ENCODE results near the gene SLC22A17. TPM values are rescaled to one million over a fixed set of nuclear protein-coding genes. Genes with fewer than 3 reads are reported as not detected.

Gene SLC22A17
- total and polyA plus RNA-seq, 9 of the 15 experiments (the other 6 are each of a cell fraction or from before 2014, with no cell fraction given): 0.07 to 0.09 TPM; not detected in 7

GRCh38 chr14:23376482-23377197, 24.0 kb upstream of the SLC22A17 start, which contains the start of gene CMTM5:
Gene CMTM5 (plus strand): TSS chr14:23377046. CDS start chr14:23377252, 206 bp downstream.
- FAIRE-seq (no peak), DNase-seq (ENCODE audit: extremely low read depth in 1 of 4, low spot score in 3 of 4) (no peak), ATAC-seq (no peak)
- 25% methylated on average over 4 of the region's 13 CpGs for WGBS (ENCODE audit: insufficient coverage, low coverage, missing lambda C conversion rate)
- no peak within 1 kb of the TSS for H3K4me3 ChIP-seq
- ChIA-PET POLR2A (no interaction called here), CTCF (ENCODE audit: low intra/inter-chr PET ratio) (interaction anchor here (0.6 to 0.9 kb wide), 2 partner anchors 112 to 256 kb away, joined by 3 read pairs; no protein-coding TSS in a partner anchor)
- no peak within 1 kb of the TSS for H3K27ac ChIP-seq (ENCODE audit: extremely low read depth, low read depth, low read length)
- no peaks in the 10 kb centered on the region for H3K9me1 ChIP-seq (ENCODE audit: control insufficient read depth, insufficient read depth, low read length)
- H3K9ac ChIP-seq (ENCODE audit: insufficient read depth in 1 of 2, low read depth in 2 of 2, low read length in 2 of 2): no peak within 1 kb of the TSS
- H3K79me2 ChIP-seq (ENCODE audit: control insufficient read depth, insufficient read depth, low read length): no peaks in the 10 kb centered on the region
- no peaks in the 10 kb centered on the region; the same call in 1 of the 2 replicates for H4K20me1 ChIP-seq (replicated peaks; ENCODE audit: control insufficient read depth, insufficient read depth, low read length)
- H2AFZ ChIP-seq (ENCODE audit: low read depth, low read length): no peak within 1 kb of the TSS
- BruUV-seq (replicated peaks): no TSS peak
- no peak within 1 kb of the TSS for H3K4me2 ChIP-seq (ENCODE audit: insufficient read depth, low read length)
- H3K9me3 ChIP-seq (replicated peaks; ENCODE audit: control insufficient read depth, insufficient read depth, low read depth, low read length): no peaks in the 10 kb centered on the region
- no peaks in the 10 kb centered on the region for H3K36me3 ChIP-seq (ENCODE audit: control insufficient read depth, insufficient read depth, low read length)
- in situ Hi-C loops (cut with MboI): no loop called here
- intact Hi-C loops (cut with micrococcal nuclease): no loop called here
- H3K27me3 ChIP-seq (ENCODE audit: control insufficient read depth in 2 of 2, insufficient read depth in 2 of 2, low read length in 2 of 2): peaks cover 2 to 50% of the 10 kb centered on the region in 2 experiments; a peak in 3 of 5 replicates
- TF ChIP-seq TBL1XR1 (IDR thresholded peaks at IDR 0.05; ENCODE audit: low read length in 2 of 2) (no peak), FOXA3 (CRISPR knock-in tag; conservative IDR thresholded peaks at IDR 0.05 in 1 of 2, IDR thresholded peaks at IDR 0.05 in 1 of 2) (no peak), SMARCA4 (IDR thresholded peaks at IDR 0.05) (no peak), TCF7L2 (IDR thresholded peaks at IDR 0.05; ENCODE audit: low read depth, low read length) (no peak), TAF7 (tag; IDR thresholded peaks at IDR 0.05) (no peak), MAZ (CRISPR knock-in tag; conservative IDR thresholded peaks at IDR 0.05 in 1 of 2, IDR thresholded peaks at IDR 0.05 in 1 of 2) (no peak), CXXC5 (CRISPR knock-in tag; IDR thresholded peaks at IDR 0.05) (no peak), PBX2 (CRISPR knock-in tag; IDR thresholded peaks at IDR 0.05; ENCODE audit: low read depth) (no peak), PBX2 (tag; conservative IDR thresholded peaks at IDR 0.05; ENCODE audit: low read depth) (no peak)
- H3K4me1 ChIP-seq (replicated peaks in 1 of 2; ENCODE audit: control insufficient read depth in 2 of 2, insufficient read depth in 2 of 2, low read length in 2 of 2): peaks cover 0 to 14% of the 10 kb centered on the region in 2 experiments; a peak in 2 of 5 replicates
